MV-4-11 (cell line): Measurements from ENCODE around the gene DENND1C.

Source experiments
- DNase-seq: peaks from one replicate; lab custom pipeline; 2025; lab: John Stamatoyannopoulos, UW

The DENND1C gene

DNA sequence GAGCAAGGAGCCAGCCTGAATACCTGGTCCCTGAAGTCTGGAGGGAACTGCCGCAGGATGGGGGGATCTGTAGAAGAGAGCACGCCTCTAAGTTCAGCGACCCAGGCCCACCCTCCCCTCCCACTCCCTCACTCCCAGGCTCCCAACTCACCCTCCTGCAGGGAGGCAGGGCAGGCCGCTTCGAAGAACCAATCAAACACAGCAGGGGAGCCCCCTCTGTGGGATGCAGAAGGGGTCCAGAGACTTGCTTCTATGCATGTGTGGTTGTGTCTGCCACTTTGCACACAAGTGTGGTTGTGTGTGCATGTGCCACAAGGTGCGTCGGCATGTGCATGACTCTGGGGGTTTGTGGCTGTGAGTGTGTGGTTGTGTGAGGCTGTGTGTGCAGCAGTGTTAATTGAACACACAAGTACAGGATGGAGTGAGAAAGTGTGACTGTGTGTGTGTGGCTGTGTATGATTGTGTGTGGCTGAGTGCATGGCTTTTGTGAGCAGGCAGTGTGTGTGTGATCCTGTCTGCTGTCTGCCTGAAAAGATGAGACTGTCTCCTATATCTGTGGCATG lies 1.7 kb downstream of the DENND1C start:
- no peak for DNase-seq

- DNase-seq, result no peak
These were observed 2.8 kb downstream of the DENND1C start for GRCh38 chr19:6478815-6479214.

DNA sequence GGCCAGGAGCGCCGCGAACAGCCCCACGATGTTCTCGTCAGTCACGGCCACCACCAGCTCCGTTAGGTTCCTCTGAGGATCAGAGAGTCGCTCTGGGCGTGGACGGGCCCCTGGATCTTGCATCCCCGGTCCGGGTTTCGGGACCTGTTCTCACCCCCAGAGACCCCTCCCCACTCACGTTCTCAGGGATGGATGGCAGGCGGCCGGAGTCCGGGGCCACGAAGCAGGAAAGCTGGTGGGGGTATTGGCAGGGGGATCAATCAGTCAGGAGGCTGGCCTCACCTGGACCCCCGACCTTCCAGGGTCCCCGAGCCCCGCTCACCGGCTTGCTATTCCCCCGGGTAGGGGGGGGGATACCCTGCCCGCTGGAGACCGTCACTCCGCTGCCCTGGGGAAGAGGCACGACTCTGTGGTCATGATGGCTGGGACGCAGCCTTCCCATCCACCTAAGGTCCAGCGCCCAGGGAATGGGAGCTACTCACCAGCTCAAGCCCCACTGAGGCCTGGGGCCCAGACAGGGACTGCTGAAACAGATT lies 4.6 kb downstream of the DENND1C start:
- no peak for DNase-seq

DNA sequence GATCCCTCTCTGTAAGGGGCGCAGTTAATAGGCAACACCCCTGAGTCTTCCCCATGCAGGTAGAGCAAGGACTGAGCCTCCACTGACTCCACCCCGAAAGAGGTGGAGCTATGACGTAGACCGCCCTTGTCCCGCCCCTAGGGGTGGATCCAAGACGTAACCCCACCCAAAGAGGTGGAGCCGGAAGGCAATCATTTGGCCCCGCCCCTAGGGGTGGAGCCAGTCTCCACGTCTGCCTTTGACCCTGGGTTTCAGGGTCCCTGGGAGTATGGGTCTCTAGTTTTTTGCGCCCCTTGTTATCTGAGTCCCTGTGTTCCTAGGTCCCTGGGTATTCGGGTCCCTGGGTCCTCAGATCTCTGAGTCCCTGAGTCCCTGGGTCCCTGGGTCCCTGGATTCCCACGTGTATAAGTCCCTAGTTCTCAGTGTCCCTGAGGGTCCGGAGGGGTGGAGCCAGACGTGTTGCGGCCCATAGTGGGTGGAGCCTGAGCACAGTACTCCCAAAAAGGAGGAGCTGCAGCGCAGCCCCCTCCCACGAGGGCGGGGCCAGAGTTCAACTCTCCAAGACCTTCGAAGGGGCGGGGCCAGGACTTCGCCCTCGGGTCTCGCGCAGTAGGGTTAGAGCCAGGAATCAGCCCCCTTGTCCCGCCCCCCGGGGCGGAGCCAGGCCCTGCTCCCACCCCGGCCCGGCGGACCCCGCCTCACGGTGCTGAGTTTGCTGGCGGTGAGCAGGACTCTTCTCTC lies 5.3 kb downstream of the DENND1C start:
- peak; percentile 31 for DNase-seq

DNA sequence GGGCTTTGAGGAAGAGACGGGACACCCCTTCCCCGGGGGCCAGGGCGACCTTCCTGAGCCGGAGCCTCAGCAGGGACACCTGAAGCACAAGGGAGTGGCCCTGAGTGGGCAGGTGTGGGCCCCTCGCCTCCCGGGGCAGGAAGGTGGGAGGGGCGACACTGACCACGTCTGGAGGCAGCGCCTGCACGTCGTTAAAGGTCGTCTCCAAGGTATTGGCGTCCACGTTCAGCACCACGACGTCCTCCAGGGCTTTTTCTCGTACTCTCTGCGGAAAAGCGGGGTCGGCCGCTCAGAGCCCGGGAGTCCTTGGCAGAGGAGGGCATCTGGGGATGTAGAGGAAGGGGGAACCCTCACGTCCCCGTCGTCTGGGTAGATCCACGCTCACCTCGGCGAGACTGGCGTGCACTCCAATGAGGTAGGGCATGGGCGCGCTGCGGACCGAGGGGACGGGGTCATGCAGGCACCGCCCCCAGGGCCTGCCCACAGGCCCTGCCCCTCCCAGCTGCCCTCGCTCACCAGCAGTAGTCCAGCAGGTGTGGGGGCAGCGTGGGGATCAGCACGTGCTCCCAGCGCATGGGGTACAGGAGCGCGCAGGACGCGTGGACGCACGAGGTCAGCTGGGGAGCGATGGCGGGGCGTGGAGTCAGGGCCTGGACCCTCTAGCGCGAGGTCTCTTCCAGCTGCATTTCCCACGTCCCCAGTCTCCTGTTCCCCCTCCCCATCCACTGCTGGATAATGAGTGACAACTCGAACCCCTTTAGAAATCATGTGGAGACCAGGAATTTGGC lies 6.1 kb downstream of the DENND1C start:
- no peak for DNase-seq

DNA sequence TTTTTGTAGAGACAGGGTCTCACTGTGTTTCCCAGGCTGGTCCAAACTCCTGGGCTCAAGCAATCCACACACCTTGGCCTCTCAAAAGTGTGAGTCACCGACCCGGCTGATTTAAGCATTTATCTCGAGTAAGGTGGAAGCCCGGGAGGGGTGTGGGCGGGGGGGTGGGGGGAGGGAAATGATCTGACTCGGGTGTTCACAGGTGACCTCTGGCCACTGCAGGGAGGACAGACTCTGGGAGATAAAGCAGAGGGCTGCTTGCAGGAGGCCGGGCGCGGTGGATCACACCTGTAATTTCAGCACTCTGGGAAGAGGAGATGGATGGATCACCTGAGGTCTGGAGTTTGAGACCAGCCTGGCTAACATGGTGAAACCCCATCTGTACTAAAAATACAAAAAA lies 7.9 kb downstream of the DENND1C start:
- DNase-seq, result no peak

DNA sequence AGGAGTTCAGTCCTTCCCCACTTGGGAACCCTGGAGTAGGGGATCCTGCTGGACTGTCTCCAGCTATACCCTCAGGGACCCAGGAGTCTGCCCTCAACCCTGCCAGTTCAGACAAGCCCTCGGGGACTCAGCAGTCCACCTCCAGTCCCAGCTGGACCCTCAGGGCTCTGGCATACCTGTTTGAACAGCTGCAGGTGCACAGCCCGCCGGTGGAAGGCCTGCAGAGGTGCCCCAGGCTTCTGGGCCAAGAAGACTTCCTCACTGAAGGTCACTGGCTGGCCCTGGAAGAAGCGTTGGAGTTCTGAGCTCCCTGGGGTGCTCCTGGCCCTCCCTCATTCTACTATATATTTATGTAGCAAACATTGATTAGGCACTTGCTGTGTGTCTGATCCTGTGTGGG lies 8.9 kb downstream of the DENND1C start:
- DNase-seq, result no peak

DNA sequence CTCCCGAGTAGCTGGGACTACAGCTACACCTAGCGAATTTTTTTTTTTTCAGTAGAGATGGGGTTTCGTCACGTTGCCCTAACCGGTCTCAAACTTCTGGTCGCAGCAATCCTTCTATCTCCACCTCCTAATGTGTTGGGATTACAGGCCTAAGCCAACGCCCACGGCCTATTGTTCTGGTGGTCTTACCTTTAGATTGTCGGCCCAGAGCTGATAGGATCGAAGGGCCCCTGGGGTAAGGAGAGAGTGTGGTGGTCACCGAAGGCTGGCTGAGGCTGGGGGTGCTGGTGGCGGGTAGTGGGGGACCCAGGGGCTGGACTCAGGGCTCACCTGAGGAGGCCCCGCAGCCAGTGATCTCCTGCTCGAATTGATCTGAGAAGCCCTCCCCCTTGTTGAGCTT lies 10.5 kb downstream of the DENND1C start:
- no peak for DNase-seq

- no peak for DNase-seq
These were observed 11.4 kb downstream of the DENND1C start for GRCh38 chr19:6470173-6470572.

DNA sequence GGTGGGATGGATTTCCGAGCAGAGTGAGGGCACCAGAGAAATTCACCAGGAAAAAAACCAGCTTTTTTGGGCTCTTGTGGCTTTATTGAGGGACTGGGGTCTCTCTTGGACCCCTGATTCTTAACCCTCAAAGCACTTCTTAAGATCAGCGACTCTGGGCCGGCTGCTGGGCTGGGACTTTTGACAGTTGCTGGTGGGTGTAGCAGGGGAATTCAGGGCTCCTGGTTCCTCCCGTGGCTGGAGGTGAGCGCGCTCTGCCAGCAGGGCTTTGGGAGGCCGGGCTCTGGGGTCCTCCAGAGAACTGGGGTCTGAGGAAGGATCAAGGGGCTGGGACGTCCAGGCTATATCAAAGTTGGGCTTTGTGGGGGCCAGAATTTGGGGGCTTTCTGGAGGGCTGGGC lies 14.2 kb downstream of the DENND1C start:
- no peak for DNase-seq

GRCh38 chr19:6466526-6467248 lies 14.9 kb downstream of the DENND1C start:
- DNase-seq, result no peak

GRCh38 chr19:6465663-6466062 lies 15.9 kb downstream of the DENND1C start:
- no peak for DNase-seq

GRCh38 chr19:6465006-6465405 lies 16.6 kb downstream of the DENND1C start:
- DNase-seq, result no peak

DNA sequence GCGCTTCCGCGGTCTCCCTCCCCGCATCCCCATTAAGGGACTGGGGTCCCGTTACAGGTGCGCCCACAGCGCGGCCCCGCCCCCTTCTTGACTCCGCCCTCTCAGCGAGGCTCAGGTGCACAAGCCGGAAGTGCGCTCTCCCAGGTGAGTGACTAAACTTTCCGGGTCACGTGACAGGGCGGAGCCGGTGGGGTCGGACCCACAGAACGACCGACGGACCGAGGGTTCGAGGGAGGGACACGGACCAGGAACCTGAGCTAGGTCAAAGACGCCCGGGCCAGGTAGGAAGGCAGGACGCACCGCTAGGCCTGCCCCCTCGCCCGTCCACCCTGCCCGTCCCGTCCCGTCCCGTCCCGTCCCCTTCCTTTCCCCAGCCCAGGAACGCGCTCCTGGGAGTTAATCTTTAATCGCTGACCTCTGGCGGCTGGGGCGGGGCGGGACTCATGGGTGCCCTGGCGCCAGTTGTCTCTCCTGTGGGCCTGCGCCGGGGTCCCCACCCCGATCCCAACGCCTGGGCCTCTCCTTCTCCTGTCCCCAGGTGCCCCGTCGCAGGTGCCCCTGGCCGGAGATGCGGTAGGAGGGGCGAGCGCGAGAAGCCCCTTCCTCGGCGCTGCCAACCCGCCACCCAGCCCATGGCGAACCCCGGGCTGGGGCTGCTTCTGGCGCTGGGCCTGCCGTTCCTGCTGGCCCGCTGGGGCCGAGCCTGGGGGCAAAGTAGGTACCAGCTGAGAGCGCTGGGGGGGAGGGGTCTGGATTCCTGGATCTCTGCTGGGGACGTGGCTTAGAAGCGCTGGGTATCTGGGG lies 17.3 kb downstream of the DENND1C start, which contains the start of gene CRB3:
TSS of gene CRB3 (plus strand) at position 202 of the 804 bp plus-strand sequence. CDS start at position 633, 431 bp downstream.
- DNase-seq, result no peak

DNA sequence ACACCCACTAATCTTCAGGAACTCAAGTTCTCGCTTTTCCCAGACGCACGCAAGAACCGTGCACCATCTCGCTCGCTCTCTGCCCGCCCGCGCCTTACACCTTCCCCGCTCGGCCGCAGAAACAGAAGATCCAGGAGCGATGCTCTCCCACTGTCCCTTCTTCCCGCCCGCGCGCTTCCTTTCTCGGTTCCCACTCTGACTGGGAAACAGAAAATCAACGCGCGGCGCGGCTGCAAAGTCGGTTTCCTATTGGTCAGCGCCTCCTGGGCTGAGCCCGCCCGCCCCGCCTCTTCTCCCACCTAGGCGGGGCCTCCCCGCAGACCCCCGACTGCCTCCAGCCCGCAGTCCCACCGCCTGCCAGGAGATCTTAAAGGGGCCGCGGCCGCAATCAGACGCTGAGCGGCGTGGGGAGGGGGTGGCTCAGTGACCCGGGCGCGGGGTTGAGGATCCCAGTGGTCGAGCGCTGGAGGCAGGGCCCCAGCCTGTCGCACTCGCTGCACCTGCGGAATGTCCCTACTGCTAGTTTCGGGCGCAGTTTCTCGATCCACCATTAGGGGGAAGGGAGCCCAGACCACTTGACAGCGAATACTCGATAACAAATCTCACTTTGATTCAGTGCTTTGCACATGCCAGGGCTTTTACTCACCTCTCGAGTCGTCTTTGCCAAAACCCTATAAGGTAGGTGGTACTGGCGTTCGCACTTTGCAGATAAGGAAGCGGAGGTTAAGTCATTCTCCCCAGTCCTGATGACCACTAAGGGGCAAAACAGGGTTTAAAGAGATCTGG lies 21.3 kb downstream of the DENND1C start:
- DNase-seq, result peak; percentile 99

DNA sequence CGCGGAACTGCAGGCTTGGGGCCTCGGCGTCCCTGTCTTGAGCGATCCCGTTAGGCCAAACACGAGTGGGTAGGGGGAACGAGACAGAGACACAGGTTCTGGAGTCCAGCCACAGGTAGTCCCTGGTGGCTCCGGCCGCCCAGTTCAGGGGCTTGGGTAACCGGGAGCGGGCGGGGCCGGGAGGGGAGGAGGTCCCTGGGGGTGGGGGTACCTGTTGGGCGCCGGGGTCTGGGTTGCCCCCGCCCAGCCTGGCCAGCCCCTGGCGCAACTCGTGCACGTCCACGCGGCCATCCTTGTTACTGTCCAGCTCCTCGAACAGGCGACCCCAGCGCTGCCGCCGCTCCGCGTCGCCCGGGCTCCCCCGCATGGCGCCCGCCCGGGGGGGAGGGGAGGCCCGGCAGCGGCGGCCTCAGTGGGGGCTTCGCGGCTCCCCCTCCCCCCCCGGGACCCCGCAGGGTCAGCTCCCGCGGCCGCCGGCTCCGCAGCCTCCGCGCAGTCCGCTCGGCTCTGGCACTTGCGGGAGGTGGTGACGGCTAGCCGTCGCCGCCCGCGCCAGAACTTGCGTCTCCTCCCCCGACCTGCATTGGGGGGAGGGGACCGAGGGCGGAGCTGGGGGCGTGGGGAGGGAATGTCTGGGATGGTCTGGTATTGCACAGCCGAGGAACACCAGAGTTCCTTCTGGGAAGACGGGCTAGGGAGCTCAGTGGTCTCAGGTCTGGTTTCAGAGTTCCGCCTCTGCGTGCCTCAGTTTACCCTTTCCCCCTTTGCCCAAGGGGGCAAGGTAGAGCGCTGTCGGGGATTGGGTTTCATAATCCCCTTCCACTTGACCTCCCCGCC lies 22.1 kb downstream of the DENND1C start, which contains the start of gene SLC25A23:
TSS of gene SLC25A23 (minus strand) at position 531 of the 837 bp plus-strand sequence. CDS start at position 367, 164 bp downstream.
- peak; percentile 36 for DNase-seq

DNA sequence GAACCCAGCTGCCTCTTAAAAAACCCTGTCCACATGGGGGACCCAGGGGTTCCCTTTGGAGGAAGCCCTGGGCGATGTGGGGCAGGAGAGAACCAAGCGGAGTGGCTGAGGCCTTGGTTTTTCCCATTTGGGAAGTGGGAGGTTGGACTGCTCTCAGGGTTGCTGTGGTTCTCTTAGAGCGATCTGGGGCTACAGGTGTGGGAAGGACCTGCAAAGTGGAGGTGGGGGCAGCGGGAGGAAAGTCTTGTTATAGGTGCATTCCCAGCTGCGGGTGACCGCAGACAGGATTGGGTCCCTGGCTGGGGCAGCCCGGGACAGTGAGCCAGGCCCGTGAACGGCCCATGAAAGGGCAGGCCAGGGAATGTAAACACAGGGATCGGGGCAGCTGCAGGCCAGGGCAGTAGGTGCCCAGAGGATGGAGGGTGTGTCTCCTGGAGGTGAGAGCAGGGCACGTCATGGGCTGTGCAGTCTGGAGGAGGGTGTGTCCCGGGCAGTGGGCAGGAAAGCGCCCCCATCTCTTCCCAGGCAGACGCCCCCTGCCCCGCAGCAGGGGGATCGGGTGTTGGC lies 22.8 kb downstream of the DENND1C start:
- DNase-seq, result no peak

DNA sequence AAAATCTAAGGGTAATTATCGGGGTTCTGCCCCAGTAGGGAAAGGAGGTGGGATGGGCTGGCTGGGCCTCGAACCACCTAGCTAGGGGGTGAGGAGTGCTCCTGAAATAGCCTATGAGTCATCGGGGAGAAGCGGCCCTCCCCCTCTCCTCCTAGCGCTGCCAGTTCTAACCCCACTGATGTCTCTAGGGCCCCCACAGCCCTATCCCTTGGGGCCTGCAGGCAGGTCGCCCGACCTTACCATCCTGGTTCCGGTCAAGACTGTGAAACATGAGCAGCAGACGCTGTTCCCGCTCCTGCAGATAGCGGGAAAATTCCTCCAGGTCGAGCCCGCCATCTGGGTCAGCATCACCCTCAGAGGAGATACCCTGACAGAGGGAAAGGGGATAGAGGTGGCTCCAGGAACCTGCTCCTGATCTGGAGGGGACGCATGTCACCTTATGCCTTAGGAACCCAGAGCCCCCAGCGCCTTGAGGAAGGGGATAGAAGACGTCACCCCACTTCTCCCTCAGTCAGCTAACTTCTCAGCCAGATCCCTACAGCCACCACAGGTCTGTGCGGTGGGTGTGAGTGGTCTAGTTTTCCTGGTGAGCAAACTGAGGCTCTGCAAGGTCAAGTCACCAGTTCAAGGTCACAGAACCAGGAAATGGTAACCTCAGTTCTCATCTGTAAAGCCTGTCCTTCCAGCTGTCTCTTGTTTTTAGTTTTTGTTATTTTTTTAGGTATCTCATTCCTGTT lies 23.5 kb downstream of the DENND1C start:
- peak; percentile 13 for DNase-seq
